ENCODE data around the gene ABLIM1. TPM values are rescaled to one million over a fixed set of nuclear protein-coding genes. Genes with fewer than 3 reads are reported as not detected.

ABLIM1 gene
- total RNA-seq, 1 donor from 2014 or later = 103 TPM

DNA sequence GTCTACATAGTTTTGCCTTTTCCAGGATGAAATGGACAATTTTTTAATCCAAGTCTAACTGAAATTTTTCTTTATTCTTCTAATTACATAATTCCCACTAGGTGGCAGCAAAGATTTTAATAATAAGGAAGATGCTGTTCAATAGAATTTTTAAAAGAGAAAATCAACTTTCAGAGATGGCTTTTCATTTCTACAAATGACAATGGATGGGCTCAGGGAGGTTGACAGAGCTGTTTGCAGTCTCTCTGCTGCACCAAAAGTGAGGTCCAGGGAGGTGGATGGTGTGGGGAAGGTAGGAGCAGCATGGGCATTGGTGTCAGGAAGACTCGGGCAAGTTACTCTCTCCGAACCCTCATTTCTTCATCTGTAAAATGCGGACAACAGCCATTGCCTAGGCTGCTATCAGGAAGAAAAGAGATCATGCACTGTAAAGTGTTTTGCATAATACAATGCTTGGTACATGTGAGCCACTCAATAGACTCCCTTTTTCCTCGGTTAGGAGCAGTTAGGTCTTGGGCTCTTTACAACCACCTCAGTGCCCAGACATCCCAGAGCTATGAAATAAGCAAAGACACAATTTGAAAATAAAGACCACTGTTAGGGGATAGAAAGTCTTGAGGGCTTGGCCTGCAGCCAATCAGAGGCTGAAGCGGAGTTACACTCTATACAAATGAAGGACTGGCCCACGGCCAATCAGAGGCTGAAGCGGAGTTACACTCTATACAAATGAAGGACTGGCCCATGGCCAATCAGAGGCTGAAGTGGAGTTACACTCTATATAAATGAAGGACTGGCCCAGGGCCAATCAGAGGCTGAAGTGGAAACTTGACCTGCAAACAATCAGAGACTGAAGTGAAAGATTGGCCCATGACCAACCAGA lies 107.1 kb downstream of the ABLIM1 start:
- no peak for DNase-seq (ENCODE audit: low spot score)

DNA sequence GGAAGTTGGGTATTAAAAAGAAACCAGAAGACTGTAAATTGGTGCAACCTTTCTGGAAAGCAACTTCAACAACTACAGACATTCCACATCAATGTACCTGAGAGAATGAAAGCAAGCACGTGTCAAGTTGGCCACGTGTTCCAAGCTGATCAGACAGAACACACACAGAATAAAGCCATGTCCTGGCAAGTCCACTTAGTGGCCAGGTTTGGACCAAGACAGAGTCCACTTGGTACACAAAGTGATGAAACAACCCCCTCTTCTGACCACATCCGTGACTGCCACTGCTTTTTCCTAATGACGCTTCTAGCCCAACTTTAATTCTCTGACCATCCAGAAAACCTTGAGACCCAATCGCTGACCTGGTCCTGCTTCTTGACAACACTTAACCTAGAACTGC lies 109.4 kb downstream of the ABLIM1 start:
- DNase-seq (ENCODE audit: low spot score) = no peak

DNA sequence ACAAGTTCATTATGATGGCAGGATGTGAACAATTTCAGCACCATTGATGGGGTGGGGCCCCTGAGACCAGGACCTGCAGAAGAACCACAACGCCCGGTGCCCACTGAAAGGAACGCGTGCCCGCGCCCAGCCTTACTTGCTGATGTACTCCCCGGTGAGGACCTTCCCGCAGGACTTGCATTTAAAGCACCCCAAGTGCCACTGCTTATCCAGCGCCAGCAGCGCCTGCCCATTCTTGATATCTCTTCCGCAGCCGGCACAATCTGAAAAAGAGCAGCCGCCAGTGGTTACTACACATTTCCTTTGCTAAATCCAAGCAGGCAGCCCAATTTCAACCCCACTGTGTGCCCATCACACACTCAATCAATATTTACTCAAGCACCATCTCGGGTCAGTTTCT lies 110.6 kb downstream of the ABLIM1 start:
- DNase-seq (ENCODE audit: low spot score) = no peak

DNA sequence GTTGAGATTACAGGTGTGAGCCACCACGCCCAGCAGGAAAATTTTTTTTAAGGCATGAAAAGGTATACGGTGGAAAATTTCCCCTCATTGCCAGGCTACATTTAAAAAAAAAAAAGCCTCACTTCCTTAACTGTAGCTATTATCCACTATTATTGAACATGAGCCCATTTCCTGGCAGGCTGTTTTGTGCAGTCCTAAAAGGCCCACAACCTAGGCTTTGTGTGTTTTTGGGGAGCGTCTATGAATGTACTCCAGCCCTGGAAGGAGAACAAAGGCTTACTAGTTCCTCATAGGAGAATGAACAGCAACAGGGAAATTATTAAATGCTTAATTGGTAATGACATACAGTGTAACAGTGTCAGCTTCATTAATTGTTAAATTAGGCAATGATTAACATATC lies 111.0 kb downstream of the ABLIM1 start:
- DNase-seq (ENCODE audit: low spot score) = no peak

DNA sequence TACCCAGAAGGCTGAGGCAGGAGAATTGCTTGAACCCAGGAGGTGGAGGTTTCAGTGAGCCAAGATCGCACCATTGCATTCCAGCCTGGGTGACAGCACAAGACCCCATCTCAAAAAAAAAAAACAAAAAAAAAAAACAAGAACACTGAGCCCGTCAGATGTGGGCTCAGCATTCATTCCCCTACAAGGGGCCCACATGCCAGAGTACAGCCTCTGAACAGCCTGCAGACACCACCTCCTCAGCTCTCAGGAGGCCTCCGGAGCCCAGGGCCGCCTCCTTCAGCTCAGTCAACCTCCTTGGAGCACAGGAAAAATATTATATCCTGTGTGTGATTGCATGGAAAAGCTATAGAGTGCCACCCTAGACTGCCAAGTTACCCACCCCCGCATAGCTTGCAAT lies 112.3 kb downstream of the ABLIM1 start:
- no peak for DNase-seq (ENCODE audit: low spot score)

DNA sequence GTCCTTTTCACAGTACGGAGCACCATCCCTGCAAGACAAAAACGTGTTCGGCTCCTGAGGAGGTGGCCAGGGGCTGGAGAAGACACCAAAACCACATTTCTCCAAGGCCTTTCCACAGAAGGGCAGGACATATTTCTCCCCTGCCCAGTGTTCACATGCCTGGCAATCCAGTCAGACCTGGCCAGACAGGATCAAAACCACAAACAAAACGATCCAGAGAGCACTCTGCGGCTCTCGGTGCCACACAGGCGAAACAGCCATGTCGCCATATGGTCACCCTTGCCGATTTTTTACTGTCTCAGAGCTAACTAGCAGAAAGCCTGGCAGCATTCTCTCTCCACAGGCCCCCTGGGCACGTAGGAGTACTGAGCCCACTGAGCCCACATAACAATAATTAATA lies 113.0 kb downstream of the ABLIM1 start:
- no peak for DNase-seq (ENCODE audit: low spot score)

DNA sequence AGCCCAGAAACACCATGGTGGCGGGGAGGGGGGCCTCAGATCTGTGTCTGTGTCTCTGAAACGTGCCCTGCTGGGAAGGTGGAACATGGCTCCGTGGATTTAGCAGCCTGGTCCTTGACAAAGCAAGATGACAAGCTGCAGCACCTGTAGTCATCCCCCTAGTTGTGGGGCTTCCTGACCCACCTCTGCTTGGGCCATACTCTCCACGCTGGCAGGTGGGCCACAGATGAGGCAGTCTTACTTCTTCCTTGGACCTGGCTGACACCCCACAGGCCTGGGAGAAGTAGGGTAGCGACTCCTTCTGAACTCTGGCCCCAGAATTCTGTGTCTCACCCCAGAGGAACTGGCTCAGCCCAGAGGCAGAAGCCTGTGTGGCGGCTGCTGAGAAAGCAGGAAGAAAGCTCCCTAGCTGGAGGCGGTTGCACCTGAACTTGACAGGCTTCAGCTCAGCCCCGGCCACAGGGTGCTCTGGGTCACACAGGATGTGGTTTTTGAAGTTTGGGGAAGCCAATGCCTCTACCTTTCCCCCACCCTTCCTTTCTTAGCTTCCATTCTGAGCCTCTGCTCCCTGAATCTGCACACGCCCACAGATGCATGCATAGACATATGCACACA lies 113.9 kb downstream of the ABLIM1 start:
- no peak for DNase-seq (ENCODE audit: low spot score)

DNA sequence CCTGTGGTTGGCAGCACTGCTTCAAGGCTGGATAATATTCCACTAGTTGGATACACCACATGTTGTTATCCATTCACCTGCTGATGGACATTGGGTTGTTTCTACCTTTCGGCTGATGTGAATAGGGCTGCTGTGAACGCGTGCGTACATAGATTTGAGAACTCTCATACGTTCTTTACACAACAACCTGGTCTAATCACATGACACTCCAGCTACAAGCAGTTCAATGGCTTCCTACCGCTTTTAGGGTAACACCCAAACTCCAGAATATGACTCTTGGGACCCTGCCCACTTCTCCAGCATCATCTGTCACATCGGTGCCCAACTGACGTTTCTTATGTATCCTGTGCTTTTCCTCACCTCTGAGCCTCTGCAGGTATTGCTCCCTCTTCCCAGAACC lies 114.6 kb downstream of the ABLIM1 start:
- DNase-seq (ENCODE audit: low spot score) = no peak

DNA sequence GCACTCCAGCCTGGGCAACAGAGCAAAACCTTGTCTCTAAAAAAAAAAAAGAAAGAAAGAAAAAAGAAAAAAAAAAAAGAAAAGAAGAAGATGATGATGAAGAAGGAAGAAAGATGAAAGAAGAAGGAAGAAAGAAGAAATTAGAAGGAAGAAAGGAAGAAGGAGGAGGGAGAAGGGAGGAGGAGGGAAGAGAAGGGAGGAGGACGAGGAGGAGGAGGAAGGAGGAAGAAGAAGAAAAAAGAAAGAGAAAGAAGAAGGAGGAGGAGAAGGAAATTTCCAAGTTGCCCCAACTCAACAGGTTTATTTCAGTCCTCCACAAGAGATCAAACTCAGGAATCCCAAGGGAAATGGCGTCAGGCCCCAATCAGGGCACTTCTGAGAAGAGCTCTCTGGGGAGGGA lies 115.7 kb downstream of the ABLIM1 start:
- DNase-seq (ENCODE audit: low spot score) = no peak

DNA sequence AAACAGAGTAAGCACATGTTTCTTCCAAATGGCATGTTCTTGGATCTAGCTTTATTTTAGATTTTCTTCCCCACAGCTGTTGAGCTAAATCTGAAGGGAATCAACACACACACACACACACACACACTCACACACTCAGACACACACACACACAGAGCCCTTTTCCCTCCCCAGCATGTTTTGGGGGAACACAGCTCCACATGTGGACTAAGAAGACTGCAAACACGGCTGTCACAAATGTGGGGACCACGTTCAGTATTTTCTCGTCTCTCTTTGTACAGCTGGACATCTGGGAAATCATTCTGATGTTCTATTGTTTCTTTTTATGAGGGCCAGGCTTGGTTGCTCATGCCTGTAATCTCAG lies 116.3 kb downstream of the ABLIM1 start:
- DNase-seq (ENCODE audit: low spot score) = no peak

DNA sequence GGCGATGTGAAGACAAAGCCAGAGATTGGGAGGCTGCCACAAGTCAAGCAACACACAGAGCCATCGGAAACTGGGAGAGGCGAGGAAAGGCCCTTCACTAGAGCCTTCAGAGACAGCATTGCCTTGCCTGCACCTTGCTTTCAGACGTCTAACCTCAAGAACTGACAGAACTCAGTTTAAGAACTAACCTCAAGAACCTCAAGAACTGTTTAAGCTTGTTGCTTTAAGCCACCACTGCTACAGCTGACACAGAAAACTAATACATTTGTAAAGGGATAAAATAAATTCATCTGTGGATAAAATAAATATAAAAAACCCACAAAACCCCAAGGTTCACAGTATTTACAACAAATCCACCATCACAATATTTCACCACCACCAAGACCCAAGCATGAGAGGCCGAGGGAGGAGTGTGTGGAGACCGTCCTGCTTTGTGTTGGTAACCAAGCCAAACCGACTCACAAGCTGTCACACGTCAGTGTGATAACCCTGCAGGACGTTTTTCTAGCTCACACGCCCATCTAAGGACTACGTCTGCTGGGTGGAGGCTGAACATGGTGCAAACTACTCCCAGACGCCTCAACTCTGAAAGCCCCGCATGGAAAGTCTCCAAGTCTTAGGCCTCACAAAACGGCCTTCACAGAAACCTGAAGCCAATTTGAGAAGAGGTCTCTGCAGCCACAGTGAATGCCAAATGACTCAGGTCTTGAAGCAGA lies 116.8 kb downstream of the ABLIM1 start:
- no peak for DNase-seq (ENCODE audit: low spot score)

DNA sequence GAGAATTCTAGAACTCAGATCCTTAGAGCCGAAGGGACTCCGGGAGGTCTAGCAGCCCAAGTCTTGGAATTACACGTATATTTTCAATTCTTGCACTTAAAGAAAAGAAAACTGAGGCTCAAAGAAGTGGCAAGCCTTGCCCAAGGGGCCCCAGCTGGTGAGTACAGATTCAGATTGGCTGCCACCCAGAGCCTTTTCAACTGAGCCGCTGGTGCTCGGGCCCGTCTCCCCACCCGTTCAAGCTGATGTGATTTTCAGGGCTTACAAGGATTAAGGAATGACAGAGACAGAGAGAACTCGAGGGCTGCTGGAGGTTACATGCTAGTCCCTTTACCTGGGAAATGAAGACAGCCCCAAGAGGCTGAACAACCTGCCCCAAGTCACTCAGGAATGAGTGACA lies 117.8 kb downstream of the ABLIM1 start:
- no peak for DNase-seq (ENCODE audit: low spot score)

DNA sequence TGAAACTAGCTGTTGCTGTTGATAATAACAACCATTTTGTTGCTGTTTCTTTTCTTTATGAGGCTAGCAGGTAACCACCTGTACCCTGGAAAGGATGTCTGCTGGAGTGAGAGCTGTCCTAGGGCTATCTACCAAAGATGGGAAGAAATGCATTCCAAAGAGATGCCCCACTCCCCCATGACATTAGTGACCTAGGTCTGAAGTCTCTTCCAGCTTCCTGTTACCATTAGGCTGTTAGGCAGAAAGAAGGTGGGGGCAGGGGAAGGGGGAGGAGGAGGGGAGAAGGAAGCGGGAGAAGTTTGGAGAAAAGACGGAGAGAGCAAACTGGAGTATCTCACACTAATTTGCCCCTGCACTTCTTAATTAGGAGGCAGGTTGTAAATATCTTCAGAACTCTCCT lies 118.5 kb downstream of the ABLIM1 start:
- DNase-seq (ENCODE audit: low spot score) = no peak

DNA sequence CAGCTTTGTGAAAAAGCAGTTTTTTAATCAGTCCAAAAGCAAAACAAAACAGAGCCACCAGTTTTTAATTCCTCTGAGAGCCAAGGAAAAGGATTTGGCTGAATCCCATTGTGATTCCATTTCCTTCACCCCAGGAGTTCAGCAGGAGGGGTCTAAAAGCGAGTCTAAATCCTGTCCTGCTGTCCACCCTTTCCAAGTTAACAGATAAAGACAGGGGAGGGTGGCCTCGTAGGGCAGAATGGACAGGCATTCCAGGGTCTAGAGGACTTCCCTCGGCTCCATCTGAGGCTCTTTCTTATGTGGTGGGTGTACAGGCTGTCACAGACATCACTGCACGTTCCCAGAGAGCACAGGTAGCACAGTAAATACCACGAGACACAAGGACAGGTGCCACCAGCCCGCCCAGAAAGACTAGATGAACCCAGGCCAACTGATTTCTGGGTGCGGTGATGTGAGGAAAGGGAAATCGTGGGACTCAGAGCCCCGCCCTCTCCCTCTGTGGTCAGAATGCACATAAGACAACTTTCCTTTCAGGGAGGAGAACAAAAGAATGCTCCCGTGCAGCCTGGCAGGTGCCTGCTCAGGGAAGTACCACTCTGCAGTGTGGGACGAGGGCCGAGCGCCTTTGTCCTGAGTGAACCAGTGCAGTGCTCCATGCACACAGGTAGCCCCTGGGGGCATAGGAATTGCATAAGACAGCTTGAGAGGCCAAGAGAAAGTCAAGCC lies 119.7 kb downstream of the ABLIM1 start:
- no peak for DNase-seq (ENCODE audit: low spot score)

DNA sequence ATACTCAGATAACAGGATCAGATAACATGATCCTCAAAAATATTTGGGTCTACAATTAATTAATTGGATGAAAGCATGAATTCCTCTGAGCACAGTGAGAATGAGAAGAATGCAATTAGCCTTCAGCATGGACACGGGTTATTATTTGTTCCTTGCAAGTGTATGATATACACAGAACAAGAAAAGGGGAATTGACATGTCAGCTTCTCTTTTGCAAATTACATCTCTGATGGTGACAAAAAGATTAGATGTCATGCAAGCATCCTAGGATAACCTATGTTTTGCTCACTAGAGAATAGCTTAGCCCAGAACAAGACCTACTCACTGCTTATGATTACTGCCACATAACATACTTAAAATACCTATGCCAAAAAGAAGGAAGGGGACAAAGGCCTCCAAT lies 120.3 kb downstream of the ABLIM1 start:
- DNase-seq (ENCODE audit: low spot score) = no peak

DNA sequence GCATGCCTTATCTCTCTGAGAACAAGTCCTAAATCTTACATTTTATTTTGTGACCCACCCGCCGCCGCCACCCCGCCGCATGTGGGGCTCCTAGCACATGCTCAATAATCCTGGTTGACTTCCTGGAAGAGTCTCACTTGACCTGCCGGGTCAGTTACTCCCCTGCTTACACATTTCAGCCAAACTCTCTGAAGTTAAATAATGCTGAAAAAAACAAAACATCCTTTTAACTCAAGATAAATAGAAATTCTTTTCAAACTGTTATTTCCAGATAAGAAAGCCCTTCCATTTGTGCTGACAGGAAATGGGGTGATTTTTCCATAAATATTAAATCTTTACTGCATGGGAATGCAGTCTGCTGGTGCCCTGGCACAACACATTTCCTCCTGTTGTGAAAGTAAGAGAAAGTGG lies 123.5 kb downstream of the ABLIM1 start:
- DNase-seq (ENCODE audit: low spot score) = no peak

DNA sequence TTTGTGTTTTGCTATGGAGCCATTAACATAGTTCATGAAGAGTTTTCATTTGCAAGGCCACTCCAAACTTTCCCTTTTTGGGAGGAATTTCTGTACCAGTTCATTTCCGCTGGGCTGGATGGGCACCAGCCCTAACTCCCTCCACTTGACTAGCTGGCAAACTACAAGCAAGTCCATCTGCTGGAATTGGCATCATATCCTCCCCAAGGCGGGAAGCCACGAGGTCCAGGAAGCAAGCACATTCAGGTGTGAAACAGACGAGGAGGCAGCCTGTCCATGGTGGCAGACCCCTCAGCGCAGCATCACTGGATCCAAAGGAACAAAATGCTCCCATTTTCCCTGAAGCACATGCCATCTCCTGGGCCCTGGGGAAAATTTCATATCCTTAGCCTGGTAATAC lies 125.8 kb downstream of the ABLIM1 start:
- no peak for DNase-seq (ENCODE audit: low spot score)

DNA sequence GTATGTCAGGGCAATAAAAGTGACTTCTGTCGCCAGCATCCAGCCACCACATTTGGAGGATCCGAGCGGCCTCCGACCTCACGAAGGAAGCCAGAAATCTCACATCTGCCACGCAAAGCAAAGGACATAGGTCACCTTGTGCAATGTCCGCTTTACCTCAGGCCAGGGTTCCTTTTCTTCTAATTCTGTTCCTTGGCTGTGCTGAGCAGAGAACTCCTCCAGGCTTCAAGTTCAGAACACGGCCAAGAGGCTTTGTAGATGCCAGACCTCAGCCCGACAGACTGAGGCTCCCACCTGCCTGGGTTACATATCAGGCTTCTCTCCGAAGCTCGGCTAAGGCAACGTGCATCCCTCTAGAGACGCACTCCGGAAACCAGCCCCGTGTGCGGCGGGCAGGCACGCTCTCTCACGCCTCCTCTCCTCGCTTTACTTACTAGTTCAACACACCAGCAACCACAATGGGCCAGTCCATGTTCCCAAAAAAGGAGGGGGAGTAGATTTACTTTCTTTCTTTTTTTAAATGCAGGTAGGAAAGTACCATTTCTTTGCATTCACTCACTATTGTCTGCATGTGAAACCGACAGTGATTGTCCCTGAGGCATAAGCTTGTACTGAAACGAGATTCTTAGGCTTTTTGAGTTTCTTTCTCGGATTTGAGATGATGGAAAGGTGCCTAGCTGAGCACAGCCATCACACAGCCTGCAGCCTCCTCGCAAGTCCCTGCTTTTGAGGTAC lies 131.4 kb downstream of the ABLIM1 start:
- DNase-seq (ENCODE audit: low spot score) = no peak

DNA sequence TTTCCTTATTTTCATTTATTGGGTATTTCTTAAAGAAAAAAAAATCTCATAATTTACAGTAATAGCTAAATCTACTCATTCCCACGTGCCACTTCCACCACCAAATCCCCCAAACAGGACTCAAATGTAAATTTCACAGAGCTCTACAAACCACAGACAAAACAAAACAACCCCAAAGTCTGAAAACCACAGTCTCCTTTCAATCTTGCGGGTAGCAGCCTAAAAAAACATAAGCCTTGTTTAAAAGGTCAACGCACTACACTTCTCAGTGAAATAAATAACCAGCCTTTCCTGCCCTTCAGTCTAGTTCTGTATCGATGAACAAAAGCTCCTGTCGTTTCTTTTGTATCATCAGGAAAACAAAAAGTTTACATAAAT lies 132.0 kb downstream of the ABLIM1 start:
- no peak for DNase-seq (ENCODE audit: low spot score)

DNA sequence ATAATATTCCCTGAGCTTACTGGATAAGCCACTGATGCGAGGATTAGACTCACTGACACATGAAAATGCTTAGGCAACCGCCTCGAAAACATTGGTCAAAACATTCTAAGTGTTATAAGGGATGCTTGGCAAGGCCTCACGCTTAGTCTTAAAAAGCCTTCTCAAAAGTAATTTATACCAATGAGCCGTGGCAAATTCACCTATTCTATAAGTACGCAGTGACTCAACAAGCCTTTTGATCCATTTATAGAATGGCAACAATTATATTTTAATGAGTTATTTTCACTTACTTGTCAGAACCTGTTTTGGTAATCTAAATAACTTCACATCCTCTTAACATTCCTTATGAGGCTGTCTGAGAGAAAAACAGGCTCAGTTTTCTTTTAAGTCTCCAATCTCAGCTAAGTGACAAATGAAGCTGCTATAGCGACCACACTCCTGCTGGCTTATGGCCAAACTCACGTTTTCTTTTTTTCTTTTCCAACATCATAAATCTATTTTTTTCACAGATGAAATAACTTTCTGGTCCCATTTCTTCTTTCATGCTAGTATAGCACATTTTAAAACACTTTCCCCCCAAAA lies 132.6 kb downstream of the ABLIM1 start:
- no peak for DNase-seq (ENCODE audit: low spot score)

DNA sequence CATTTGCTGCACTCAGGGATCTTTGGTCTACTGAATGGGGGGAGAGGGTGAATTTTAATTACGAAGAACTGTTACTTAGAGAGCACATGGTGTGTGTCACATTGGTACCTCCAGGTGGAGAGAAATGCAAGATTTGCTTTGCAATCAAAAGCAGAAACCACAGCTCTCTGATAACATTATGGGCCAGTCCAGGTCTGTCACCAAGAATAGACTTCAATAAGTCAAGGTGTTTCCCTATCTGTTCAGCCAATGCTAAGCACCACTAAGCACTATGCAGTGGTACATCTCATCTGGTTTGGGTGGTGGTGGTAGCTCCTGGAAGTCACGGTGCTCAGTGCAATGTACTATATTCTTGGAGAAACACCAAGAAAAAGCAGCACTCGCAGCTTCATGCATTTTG lies 134.2 kb downstream of the ABLIM1 start:
- no peak for DNase-seq (ENCODE audit: low spot score)
